Panc1 (cell line): ENCODE results near the gene CAMK1D. TPM values are rescaled to one million over a fixed set of nuclear protein-coding genes. Genes with fewer than 3 reads are reported as not detected.
"Not testable (repeated sequence)": the region's sequence is repeated elsewhere in the genome, so short reads cannot be mapped to it uniquely, and the experiment has no call there.

Source experiments
- ATAC-seq: fragments of 200-7000 bp; cut with Tn5 transposase; 2 replicates; pipeline ENCODE4 v1.9.1; 2020; ENCODE audit warnings: mild to moderate bottlenecking, moderate library complexity
- BruUV-seq: library from RNA; stranded (reverse); fragments of 400-500 nt; replicated peaks from 2 replicates; lab custom pipeline; 2021; lab: Mats Ljungman, UMichigan
- CTCF ChIA-PET: fragments of 300-600 bp; sonication (Branson Sonifier 250); formaldehyde crosslinking; loops from one replicate; lab custom pipeline; 2022; ENCODE audit warnings: antibody characterized with exemption; lab: Charles Lee
- POLR2A ChIA-PET: fragments of 300-600 bp; sonication (Branson Sonifier 250); formaldehyde crosslinking; loops from one replicate; lab custom pipeline; 2022; ENCODE audit warnings: antibody characterized with exemption; lab: Charles Lee
- DNase-seq: peaks from one replicate; pipeline ENCODE4 v3.0.0-alpha.2; 2010; ENCODE audit warnings: low read depth, low spot score
- H3K27ac ChIP-seq: 2 replicates; pipeline ENCODE4 v1.5.1; 2011; ENCODE audit warnings: mild to moderate bottlenecking, low read length, inconsistent platforms
- H3K27me3 ChIP-seq: fragments of 200-500 bp; sonication (Bioruptor generic); 2 replicates; pipeline ENCODE4 v1.6.0; 2014; ENCODE audit warnings: low read length, inconsistent platforms; ENCODE audit not compliant: control insufficient read depth, insufficient read depth
- H3K36me3 ChIP-seq: fragments of 200-500 bp; sonication (Bioruptor generic); 2 replicates; pipeline ENCODE4 v1.5.1; 2014; ENCODE audit warnings: inconsistent platforms, mild to moderate bottlenecking, low read length, moderate library complexity; ENCODE audit not compliant: control insufficient read depth, insufficient read depth
- H3K4me1 ChIP-seq: 2 replicates; pipeline ENCODE4 v1.5.1; 2011; ENCODE audit warnings: inconsistent platforms, mild to moderate bottlenecking, low read length, moderate library complexity; ENCODE audit not compliant: control insufficient read depth, insufficient read depth
- H3K4me3 ChIP-seq, 2 experiments: 2 replicates each; pipeline ENCODE4 v1.5.1; 2011 to 2012; ENCODE audit warnings: low read depth in 2 of 2, low read length in 2 of 2, mild to moderate bottlenecking in 2 of 2, inconsistent platforms in 1 of 2, moderate library complexity in 1 of 2
- H3K9me3 ChIP-seq: fragments of 200-500 bp; sonication (Bioruptor generic); 2 replicates; pipeline ENCODE4 v1.5.1; 2014; ENCODE audit warnings: low read depth, mild to moderate bottlenecking, inconsistent platforms, low read length, moderate library complexity; ENCODE audit not compliant: control insufficient read depth, insufficient read depth
- CTCF ChIP-seq: fragments of 450-650 bp; IDR thresholded peaks from 2 replicates; pipeline ENCODE4 v1.5.1; 2017; ENCODE audit warnings: mild to moderate bottlenecking
- POLR2AphosphoS5 ChIP-seq: IDR thresholded peaks from 2 replicates; pipeline ENCODE4 v1.6.1; 2012; ENCODE audit warnings: mild to moderate bottlenecking, low read depth, low read length, moderate library complexity
- REST ChIP-seq, 2 experiments: IDR thresholded peaks; 2 replicates each; pipeline ENCODE4 v1.6.1; 2011 to 2012; ENCODE audit warnings: low read depth in 2 of 2, control low read depth in 1 of 2, low read length in 1 of 2, mild to moderate bottlenecking in 1 of 2, moderate library complexity in 1 of 2; ENCODE audit not compliant: insufficient read depth in 1 of 2
- SIN3A ChIP-seq: IDR thresholded peaks from 2 replicates; pipeline ENCODE4 v1.6.1; 2012; ENCODE audit warnings: low read depth, mild to moderate bottlenecking, low read length, moderate library complexity, borderline replicate concordance; ENCODE audit not compliant: insufficient read depth
- TCF7L2 ChIP-seq: IDR thresholded peaks from 2 replicates; pipeline ENCODE4 v1.6.1; 2011; ENCODE audit warnings: mild to moderate bottlenecking, low read depth, low read length, inconsistent platforms
- in situ Hi-C: cut with HindIII; loops from 2 replicates; pipeline ENCODE4 v1.10.0; 2016; ENCODE audit warnings: low sequenced_read_pairs, low pct_unique_long_range_greater_than_20kb
- intact Hi-C: fragments of 100-400 bp; cut with micrococcal nuclease; formaldehyde crosslinking; loops from one replicate; pipeline ENCODE4 v1.10.0; 2022; ENCODE audit not compliant: unreplicated experiment
- total RNA-seq: library from RNA; stranded (reverse); gene quantifications from one replicate; pipeline ENCODE4 v1.2.1, GENCODE V29; 2021; ENCODE audit not compliant: unreplicated experiment

Gene CAMK1D
- total RNA-seq, 1 experiment from 2014 or later, result 5.7 TPM

- Histone ChIP-seq H3K4me3 (peak overlapping the region in 1 of 2 experiments; percentile 39; a peak in 2 of 4 replicates), H3K4me1 (peaks cover 10% of the 10 kb centered on the region; the same call in 1 of the 2 replicates), H3K27ac (no peak overlapping the region), H3K9me3 (no peaks in the 10 kb centered on the region), H3K36me3 (no peaks in the 10 kb centered on the region), H3K27me3 (no peaks in the 10 kb centered on the region)
- TF ChIP-seq REST (IDR thresholded peaks at IDR 0.05; ENCODE audit: insufficient read depth in 1 of 2, low read depth in 2 of 2, low read length in 1 of 2) (no peak), SIN3A (no peak), TCF7L2 (no peak), CTCF (no peak), POLR2AphosphoS5 (no peak)
- CTCF ChIA-PET, result no interaction called here
- BruUV-seq, result no TSS peak
- ATAC-seq (peak; percentile 53; the same call in 1 of the 2 replicates), DNase-seq (no peak)
- in situ Hi-C loops (no loop called here), intact Hi-C loops (no loop called here)
- POLR2A ChIA-PET, result no interaction called here
Measured at GRCh38 chr10:12334186-12334530, 15.2 kb upstream of the CAMK1D start.

GRCh38 chr10:12335169-12335568 lies 14.2 kb upstream of the CAMK1D start:
- H3K27me3 ChIP-seq, BruUV-seq, H3K9me3 ChIP-seq, H3K27ac ChIP-seq, DNase-seq, intact Hi-C loops, in situ Hi-C loops, POLR2A ChIA-PET, H3K4me3 ChIP-seq, ATAC-seq, CTCF ChIA-PET, H3K36me3 ChIP-seq: not testable (repeated sequence)
- H3K4me1 ChIP-seq, result peaks cover 10% of the 10 kb centered on the region; the same call in 1 of the 2 replicates

GRCh38 chr10:12337453-12338372 lies 11.6 kb upstream of the CAMK1D start:
- in situ Hi-C loops, result no loop called here
- DNase-seq, result no peak
- H3K27me3 ChIP-seq, result no peaks in the 10 kb centered on the region
- CTCF ChIA-PET, result no interaction called here
- BruUV-seq, result no TSS peak
- POLR2A ChIA-PET, result no interaction called here
- intact Hi-C loops, result no loop called here
- peaks cover 10% of the 10 kb centered on the region; the same call in 1 of the 2 replicates for H3K4me1 ChIP-seq
- no peak overlapping the region for H3K4me3 ChIP-seq
- no peak for ATAC-seq
- TF ChIP-seq CTCF (no peak), SIN3A (no peak)
- H3K9me3 ChIP-seq, result no peaks in the 10 kb centered on the region
- H3K36me3 ChIP-seq, result no peaks in the 10 kb centered on the region
- no peak overlapping the region for H3K27ac ChIP-seq
